Anterior cingulate cortex (tissue), 58 donors: Measurements from ENCODE around the gene NANOS2.

Experiments
- DNase-seq, 58 donors: peaks; one replicate each; lab custom pipeline; 2025; lab: John Stamatoyannopoulos, UW

Gene NANOS2

DNA sequence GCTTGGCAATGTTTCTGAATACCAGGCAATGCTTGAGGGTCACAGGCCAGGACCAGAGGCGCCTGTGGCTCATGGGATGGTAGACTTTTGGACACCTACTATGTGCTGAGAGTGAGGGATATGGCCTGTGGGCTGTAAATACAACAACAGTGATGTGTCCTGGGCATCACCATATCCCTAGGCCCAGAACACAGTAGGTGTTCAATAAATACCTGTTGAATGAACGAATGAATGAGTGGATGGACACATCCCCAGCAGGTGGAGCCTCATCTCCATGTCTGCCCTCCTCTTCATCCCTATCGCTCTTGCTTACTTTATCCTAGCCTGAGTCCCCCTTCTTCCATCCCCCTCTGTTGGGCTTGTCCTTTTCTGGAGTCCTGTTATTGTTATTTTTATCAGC is 16.5 kb upstream of the NANOS2 start:
- DNase-seq = no peak

DNA sequence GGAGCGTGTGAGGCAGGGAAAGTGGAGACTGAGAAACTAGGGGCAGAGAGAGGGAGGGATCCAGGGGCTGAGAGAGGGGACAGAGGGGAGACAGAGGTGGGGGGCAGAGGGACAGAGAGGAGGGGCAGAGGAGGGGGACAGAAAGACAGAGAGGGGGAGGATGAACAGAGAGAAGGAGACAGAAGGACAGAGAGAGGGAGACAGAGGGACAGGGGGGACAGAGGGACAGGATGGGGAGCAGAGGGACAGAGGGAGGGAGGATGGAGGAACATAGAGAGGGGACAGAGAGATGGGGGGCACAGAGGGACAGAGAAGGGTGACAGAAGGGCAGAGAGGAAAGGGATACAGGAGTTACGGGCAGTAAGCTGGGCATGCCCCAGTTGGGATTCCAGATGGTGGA is 14.7 kb upstream of the NANOS2 start:
- DNase-seq = no peak

DNA sequence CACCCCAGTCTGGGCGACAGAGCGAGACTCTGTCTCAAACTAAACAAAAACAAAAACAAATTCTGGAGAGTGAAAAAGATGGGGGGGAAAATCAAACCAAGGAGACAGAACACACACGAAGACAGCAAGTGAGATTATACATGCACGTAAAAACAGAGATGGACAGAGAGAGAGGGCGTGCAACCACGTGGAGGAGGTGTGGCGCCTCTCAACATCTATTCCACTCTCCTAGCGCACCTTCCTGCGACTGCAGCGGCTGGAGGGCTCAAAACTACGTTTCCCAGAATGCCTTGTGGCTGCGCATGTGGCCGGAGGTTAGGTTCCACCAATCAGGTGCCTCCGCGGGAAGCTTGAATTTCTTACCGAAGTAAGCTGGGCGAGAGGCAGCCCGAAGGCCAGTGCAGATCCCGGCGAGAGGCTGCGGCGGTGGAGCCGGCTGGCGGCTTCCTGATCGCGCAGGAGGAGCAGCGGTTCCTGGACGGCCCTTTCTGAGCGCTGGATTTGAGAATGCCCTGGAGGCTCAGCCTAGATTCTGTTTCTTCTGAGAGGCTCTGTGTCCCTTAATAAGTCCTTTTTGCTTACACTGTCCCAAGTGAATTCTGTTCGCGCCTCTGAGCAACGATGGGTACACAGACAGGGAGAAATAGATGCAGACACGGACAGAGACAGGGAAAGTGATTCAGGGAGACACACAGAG is 13.1 kb upstream of the NANOS2 start:
- DNase-seq = peak in 57 of 58 donors; percentile 6 to 89 (median 73)

DNA sequence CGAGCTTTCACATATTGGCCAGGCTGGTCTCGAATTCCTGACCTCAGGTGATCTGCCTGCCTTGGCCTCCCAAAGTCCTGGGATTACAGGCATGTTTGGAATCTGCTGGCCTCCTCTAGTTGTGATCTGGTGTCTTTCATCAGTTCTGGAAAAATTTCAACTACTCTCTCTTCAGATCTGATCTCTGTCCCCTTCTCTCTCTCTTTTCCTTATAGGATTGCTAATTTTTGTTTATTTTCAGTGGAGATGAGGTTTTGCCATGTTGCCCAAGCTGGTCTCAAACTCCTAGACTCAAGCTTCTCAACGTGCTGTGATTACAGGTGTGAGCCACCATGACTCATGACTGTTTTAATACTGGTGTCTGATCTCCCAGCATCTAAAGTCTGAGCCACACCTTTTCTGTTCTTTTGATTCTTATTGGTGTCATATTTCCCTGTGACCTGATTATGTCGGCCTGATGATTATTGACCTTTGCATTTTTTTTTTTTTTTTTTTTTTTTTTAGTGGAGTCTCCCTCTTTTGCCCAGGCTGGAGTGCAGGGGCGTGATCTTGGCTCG is 10.4 kb upstream of the NANOS2 start:
- DNase-seq = no peak

DNA sequence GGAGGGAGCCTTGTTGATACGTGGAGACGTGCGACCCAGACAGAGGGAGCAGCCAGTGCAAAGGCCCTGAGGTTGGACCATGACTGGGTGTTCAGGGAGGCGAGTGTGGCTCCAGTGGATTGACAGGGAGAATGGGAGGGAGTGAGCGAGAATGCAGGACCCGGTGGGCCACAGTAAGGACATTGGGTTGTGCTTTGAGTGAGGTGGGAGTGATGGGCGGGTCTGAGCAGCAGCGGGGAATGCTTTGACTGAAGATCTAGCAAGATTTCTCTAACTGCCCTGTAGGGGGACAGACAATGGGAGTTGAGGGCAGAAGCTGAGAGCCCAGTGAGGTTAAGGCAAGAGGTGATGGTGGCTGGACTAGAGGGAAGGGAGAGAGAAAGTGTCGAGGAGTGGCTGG is 7.7 kb upstream of the NANOS2 start:
- DNase-seq = no peak

DNA sequence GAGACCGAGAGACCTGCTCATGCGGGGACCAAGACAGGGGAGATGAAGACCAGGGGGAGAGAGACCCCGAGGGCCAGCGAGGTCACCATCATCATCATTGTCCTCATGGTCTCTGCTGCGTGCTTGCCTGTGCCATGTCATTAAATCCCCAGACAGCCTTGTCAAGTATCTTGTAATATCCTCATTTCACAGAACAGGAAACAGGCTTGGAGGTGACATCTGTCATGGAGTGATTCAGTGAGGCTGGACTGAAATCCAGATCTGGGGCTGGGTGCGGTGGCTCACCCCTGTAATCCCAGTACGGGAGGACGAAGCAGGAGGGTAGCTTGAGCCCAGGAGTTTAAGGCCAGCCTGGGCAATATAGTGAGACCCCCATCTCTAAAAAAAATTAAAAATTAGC is 5.9 kb upstream of the NANOS2 start:
- DNase-seq = no peak

DNA sequence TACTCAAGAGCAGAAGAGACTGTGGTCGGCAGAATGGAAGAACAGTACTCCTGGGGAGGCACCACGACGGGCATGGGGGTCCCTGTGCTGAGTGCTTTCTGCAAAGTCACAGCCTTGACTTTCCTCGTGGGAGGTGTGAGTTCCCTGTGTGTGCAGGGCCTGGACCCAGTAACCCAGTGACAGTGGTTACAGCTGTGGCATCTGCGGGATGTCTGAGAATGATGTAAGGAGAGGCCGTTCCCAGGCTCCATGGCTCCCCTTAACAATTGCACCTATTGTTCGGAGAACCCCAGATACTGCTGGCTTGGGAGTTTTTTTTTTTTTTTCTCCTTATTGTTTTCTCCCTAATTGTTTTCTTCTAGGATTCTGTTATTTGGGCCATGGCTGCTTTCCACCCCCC is 5.1 kb upstream of the NANOS2 start:
- peak in 35 of 58 donors; percentile 6 to 82 (median 37) for DNase-seq

DNA sequence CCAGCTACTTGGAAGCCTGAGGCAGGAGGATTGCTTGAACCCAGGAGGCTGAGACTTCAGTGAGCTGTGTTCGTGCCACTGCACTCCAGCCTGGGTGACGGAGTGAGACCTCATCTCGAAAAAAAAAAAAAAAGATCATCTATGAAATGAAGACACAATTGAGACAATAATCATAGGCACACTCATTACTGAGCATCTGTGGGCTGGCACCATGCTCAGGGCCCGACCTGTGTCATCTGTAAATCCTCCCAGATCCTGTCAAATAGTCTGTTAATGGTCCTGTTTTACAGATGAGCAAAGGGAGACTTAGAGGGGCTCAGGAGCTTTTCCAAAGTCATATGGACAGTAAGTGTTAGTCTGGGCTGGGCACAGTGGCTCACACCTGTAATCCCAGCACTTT is 4.1 kb upstream of the NANOS2 start:
- no peak for DNase-seq

DNA sequence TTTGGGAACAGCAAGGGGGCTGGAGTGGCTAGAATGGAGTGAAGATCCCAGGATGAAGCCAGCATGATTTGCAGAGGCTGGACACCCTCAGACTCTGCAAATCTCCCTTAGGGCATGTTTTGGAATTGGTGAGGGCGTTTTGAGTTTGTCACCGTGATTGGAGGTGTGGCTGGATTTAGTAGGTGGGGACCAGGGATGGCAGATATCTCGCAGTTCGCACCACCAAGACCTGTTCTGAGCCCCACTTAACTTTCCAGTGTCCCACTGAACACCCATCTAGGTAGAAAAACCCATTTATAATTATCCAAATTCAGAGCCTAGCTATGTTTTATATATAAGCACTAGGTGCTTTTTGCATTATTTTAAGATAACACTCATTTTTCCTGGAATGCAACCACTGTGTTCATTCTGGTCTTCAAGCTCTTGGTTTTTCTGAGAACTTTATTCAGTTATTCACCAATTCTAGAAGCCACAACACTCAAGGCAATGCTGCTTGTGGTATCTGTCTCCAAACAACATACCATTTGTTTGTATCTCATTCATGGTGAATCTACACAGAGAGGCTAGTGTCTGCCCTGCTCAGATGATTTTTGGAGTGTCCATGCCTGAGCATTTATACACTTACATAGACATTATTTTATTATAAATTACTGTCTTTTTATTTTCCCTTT is 3.0 kb upstream of the NANOS2 start:
- peak in 9 of 58 donors; percentile 15 to 72 (median 33) for DNase-seq

DNA sequence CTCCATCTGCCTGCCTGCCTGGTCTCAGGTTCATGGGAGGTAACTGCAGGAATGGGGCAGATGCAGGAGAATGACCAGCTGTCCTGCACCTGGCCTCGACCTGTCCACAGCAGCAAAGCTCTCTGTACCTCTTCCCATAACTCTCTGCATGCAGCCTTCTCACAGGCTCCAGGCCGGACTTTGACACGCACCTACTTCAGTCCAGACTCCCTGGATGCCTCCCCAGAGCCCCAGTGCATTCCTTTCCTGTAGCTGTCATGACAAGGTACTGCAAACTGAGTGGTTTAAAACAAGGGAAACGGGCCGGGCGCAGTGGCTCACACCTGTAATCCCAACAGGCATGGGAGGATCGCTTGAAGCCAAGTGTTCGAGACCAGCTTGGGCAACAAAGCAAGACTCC is 3.3 kb downstream of the NANOS2 start:
- no peak for DNase-seq

DNA sequence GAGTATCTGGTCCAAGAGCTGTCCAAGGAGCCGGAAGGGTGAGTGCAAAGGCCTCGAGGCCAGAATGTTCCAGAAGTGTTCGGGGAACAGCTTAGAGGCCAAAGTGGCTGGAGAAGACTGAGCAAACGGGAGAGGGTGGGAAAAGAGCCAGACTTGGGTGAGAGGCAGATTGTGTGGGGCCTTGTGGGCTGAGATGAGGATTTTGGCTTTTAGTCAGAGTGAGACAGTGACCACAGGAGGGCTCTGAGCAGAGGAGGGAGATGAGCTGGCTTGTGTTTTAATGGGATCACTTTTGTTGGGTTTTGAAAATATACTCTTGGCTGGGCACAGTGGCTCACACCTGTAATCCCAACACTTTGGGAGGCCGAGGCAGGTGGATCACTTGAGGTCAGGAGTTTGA is 5.6 kb downstream of the NANOS2 start:
- DNase-seq = no peak

DNA sequence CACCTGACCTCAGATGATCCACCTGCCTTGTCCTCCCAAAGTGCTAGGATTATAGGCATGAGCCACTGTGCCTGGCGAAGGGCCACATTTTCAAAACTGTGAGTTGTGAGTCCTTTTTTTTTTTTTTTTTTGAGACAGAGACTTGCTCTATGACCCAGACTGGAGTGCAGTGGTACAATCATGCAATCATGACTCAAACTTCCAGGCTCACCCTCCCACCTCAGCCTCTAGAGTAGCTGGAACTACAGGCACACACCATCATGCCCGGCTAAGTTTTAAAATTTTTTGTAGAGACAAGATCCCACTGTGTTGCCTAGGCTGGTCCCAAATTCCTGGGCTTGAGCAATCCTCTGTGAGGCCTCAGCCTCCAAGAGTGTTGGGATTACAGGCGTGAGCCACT is 8.4 kb downstream of the NANOS2 start:
- no peak for DNase-seq

DNA sequence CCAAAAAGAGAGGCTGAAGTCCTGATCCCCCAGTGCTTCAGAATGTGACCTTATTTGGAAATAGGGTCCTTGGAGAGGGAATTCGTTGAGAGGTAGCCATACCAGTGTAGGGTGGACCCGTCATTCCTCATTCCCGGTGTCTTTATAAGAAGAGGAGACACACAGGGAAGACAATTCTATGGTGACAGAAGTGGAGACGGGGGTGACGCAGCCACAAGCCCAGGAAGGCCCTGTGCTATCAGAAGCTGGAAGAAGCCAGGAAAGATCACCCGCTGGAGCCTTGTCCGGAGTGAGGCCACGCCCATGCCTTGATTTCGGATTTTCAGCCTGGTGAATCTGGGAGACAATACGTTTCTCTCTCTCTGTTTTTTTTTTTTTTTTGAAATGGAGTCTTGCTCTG is 9.6 kb downstream of the NANOS2 start:
- no peak for DNase-seq

DNA sequence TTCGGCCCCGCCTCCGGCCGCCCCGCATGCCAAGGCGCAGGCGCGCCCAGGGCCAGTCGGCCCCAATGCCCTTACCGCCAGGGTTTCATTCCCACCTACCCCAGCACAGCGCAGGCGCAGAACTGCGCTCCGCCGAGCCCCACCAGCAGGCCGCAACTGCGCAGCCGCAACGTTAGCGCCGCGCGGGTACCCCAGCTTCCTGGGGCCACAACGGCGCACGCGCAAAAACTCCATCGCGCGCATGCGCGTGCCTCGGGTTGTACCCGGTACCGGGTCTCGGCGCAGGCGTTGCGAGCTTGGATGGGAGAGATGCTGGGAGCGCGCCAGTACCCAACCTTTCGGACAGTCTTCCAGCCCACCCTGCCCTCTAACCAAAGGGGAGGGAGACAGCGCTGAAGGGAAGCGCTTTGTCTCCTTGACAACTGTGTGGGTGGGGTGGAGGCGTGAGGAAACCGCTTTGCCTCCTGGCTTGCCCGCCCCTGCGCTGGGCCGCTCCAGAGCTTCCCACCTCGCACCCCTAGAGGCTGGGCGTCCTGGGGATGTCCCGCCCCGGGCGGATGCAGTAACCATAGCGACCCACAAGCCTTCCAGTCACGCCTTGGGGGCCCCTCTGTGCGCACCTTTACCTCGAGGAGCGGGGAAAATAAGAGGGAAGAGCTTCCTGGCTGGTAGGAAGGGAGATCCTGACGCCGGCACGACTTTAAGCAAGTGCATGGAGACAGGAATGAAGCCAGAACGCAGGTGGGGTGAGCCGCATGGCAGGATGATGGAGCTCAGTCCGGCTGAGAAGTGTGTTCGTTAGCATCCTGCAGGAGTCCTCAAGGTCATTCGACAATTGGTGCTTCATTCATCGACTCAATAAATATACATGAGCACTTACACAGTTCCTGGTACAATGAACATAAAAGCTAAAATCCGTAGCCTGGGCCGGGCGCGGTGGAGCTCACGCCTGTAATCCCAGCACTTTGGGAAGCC is 11.6 kb downstream of the NANOS2 start:
- peak; percentile 75 to 99 (median 96) for DNase-seq

DNA sequence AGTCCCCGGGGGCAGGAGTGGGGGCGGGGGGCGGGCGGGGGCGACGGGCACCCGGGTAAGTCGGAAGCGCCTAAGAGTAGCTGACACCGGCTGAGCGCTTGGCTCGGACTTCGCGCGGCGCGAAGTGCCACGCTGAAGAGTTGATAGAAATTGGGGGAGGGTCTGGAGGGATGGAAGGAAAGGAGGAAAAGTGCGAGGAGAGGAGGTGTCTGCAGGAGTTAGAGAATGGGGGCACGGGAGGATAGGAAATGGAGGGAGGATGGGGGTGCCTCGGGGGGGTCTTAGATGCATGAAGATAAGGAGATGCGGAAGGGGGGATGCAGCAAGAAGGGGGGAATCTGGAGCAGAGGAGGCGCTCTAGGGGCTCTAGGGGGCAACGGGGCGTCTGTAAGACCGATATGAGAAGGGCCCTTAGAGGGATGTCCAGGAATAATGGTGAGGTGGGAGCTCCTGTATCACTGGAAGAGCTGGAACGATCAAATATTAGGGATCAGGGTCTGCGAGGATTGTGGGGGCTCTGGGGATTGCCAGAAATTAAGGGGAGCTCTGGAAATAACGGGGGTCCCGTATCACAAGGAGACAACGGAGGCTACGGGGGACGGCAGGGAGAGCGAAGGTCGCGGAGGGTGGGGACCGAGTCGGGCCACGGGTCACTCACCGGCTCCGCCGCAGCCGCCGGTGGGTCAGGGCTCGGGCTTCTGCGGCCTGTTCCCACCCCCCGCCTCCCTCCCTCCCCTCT is 12.5 kb downstream of the NANOS2 start, which contains the start of gene MYPOP:
TSS of gene MYPOP (minus strand) at position 702 of the 739 bp plus-strand sequence. CDS start 840 bp downstream, outside the sequence.
- DNase-seq = peak in 1 of 58 donors; percentile 42

DNA sequence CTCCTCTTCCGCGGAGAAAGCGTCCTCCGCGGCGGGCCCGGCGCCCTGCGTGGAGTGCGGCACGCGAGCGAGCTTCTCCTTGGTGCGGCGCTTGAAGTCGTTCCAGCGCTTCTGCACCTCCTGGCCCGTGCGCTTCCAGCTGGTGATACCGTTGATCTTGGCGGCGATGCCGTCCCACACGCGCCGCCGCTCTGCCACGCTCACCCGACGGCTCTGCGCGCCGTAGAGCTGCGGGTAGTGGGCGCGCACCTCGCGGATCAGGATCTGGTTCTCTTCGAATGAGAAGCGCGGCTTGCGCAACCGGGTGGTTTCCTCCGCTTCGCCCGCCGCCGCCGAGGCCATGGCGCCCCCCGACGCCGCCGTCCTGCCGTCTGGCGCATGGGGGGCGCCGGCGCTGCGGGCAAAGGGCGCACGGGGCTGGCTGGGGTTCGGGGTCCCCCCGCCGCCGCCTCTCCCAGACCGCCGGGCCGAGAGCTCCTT is 13.1 kb downstream of the NANOS2 start:
- DNase-seq = peak in 3 of 58 donors; percentile 5 to 15 (median 12)

DNA sequence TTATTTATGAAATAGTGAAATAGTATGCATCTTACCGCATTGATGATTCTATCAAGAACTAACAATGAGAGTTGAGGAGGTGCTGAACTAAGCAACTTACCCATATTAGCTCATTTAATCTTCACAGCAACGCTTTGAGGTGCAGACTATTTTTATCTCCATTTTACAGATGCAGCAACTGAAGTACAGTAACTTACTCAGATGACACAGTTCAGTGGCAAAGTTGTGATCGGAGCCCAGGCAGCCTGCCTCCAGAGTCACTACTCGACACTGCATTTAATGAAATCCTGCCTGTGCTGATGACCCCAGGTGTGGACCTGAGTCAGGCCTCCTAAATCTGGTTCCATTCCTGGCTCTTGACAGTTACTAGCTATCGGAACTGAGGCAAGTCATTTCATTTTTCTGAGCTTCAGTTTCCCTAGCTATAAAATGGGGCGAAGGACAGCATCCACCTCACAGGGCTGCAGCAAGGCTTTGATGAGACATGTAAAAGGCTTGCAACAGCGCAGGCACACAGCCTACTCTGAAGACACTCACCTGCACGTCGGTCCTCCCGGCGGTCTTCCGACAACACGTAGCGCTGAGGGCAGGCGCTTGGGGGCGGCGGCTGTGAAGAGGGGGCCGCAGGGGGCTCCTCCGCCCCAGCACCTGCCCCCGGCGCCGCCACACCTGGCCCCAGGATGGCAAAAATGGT is 13.7 kb downstream of the NANOS2 start:
- DNase-seq = no peak

DNA sequence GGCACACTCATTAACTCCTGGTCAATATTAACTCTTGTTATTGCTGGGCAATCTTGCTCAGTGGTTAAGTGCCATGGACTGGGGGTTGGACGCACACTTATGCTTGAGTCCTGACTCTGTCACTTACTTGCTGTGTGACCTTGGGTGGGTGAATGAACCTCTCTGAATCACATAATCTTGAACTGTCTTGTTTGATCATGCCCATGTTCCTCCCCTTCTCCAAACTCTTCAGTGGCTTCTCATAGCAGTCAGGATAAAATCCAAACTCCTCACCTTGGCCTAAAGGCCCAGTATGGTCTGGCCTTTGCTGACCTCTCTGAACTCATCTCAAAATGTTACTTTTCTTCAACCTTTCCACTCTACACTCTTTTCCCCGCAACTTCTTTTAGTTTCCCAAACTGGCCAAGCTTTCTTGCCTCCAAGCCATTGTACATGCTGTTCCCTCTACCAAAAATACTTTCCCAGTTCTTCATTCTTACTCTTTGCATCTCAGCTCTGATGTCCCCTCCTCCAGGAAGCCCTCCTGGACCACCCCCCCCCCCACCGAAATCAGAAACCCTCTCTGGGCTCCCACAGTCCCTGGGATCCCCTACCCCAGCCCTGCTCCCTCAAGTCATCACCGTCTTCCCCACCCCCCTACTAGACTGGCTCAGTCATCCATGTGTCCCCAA is 14.5 kb downstream of the NANOS2 start:
- no peak for DNase-seq

DNA sequence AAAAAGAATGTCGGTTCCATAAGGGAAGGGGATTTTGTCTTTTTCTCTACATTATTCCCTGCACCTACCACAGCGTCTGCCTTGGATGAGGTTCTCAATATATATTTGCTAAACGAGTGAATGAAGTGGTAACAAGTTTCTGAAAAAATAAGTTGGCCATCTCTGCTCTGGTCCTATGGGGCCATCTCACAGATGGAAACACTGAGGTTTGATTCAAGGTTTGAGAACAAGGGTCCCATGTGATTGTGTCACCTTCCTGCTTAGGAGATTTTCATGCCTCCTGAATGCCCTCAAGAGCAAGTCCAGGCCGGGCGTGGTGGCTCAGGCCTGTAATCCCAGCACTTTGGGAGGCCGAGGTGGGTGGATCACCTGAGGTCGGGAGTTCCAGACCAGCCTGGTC is 15.3 kb downstream of the NANOS2 start:
- DNase-seq = no peak
